Spinal cord (tissue), 10 donors: ENCODE results near the gene EIF2D. TPM values are rescaled to one million over a fixed set of nuclear protein-coding genes. Genes with fewer than 3 reads are reported as not detected.
"Not testable (repeated sequence)": the region's sequence is repeated elsewhere in the genome, so short reads cannot be mapped to it uniquely, and the experiment has no call there.

Experiments used
- DNase-seq, 6 donors: peaks; one replicate each; pipeline versions ENCODE4 v3.0.0 to v3.0.0-alpha.2; 2013 to 2015; ENCODE audit warnings: low spot score in 6 of 6, low read depth in 4 of 6
- H3K27ac ChIP-seq: one replicate; pipeline ENCODE4 v1.5.1; 2013; ENCODE audit warnings: low read depth, low read length, control low read depth
- H3K27me3 ChIP-seq: one replicate; pipeline ENCODE4 v1.6.1; 2013; ENCODE audit warnings: low read length; ENCODE audit not compliant: control insufficient read depth, insufficient read depth
- H3K36me3 ChIP-seq: one replicate; pipeline ENCODE4 v1.6.1; 2013; ENCODE audit warnings: low read length; ENCODE audit not compliant: control insufficient read depth, insufficient read depth
- H3K4me1 ChIP-seq: one replicate; pipeline ENCODE4 v1.6.1; 2013; ENCODE audit warnings: low read length; ENCODE audit not compliant: control insufficient read depth, insufficient read depth
- H3K4me3 ChIP-seq: one replicate; pipeline ENCODE4 v1.5.1; 2013; ENCODE audit warnings: low read depth, low read length, control low read depth
- H3K9me3 ChIP-seq: one replicate; pipeline ENCODE4 v1.6.1; 2013; ENCODE audit warnings: low read length; ENCODE audit not compliant: control insufficient read depth, insufficient read depth
- WGBS: methylation state at CpG from one replicate; pipeline ENCODE4 v1.1.5; 2013; ENCODE audit warnings: missing lambda C conversion rate; ENCODE audit not compliant: insufficient coverage; 5-methylcytosine and 5-hydroxymethylcytosine counted together
- polyA plus RNA-seq, 2 donors: library from polyadenylated mRNA; unstranded; fragments of 120-200 nt; gene quantifications; one replicate each; pipeline ENCODE4 v1.2.1, GENCODE V29; 2013; ENCODE audit not compliant: insufficient read length in 2 of 2
- total RNA-seq, 2 donors: library from RNA; depleted of rRNA in 1 of 2; stranded (reverse); fragments of 120-200 nt in 1 of 2; fragments of >200 nt in 1 of 2; gene quantifications; one replicate each; pipeline versions ENCODE4 v1.2.3 to v1.2.4, GENCODE V29; 2013 to 2014
- donor health status: healthy.

Gene EIF2D
- total and polyA plus RNA-seq, 4 donors: 24.6 to 58.0 (median 36.2) TPM

- H3K4me1 ChIP-seq: peaks cover 10% of the 10 kb centered on the region
- 96% methylated on average over 3 of the region's 5 CpGs for WGBS
- peaks cover 23% of the 10 kb centered on the region for H3K36me3 ChIP-seq
- H3K9me3 ChIP-seq: no peaks in the 10 kb centered on the region
- H3K27me3 ChIP-seq: no peaks in the 10 kb centered on the region
- H3K4me3 ChIP-seq: no peak overlapping the region
- H3K27ac ChIP-seq: no peak overlapping the region
- no peak for DNase-seq
Measured at GRCh38 chr1:206582537-206582936, 29.7 kb downstream of the EIF2D start.

- Histone ChIP-seq H3K36me3 (peaks cover 16% of the 10 kb centered on the region), H3K27ac (no peak overlapping the region), H3K9me3 (no peaks in the 10 kb centered on the region), H3K4me1 (peaks cover 10% of the 10 kb centered on the region), H3K4me3 (no peak overlapping the region), H3K27me3 (no peaks in the 10 kb centered on the region)
- WGBS: 81% methylated on average over 7 of the region's 10 CpGs
- DNase-seq: peak in 1 of 6 donors; percentile 33
Measured at GRCh38 chr1:206581571-206581981, 30.7 kb downstream of the EIF2D start.

- WGBS: 97% methylated on average over 3 of the region's 7 CpGs
- H3K4me3 ChIP-seq, H3K27ac ChIP-seq: not testable (repeated sequence)
Measured at GRCh38 chr1:206581114-206581497, 31.2 kb downstream of the EIF2D start.

GRCh38 chr1:206580438-206581113 is 31.7 kb downstream of the EIF2D start:
- H3K27me3 ChIP-seq: no peaks in the 10 kb centered on the region
- peaks cover 6% of the 10 kb centered on the region for H3K36me3 ChIP-seq
- peak overlapping the region; percentile 16 for H3K27ac ChIP-seq
- no peak overlapping the region for H3K4me3 ChIP-seq
- H3K4me1 ChIP-seq: peaks cover 14% of the 10 kb centered on the region
- WGBS: 80% methylated on average over 5 of the region's 8 CpGs
- no peak for DNase-seq
- H3K9me3 ChIP-seq: no peaks in the 10 kb centered on the region

More at GRCh38 chr1:206581114-206581497, 31.2 kb downstream of the EIF2D start:
- H3K36me3 ChIP-seq: peaks cover 11% of the 10 kb centered on the region
- not testable (repeated sequence) for H3K27me3 ChIP-seq, DNase-seq, H3K9me3 ChIP-seq
- peaks cover 10% of the 10 kb centered on the region for H3K4me1 ChIP-seq

GRCh38 chr1:206579747-206580437 is 32.4 kb downstream of the EIF2D start:
- 82% methylated on average over 6 of the region's 11 CpGs for WGBS
- DNase-seq: peak in 1 of 6 donors; percentile 24
- Histone ChIP-seq H3K36me3 (peaks cover 5% of the 10 kb centered on the region), H3K9me3 (no peaks in the 10 kb centered on the region), H3K4me1 (peaks cover 15% of the 10 kb centered on the region), H3K4me3 (no peak overlapping the region), H3K27ac (peak overlapping the region; percentile 16), H3K27me3 (no peaks in the 10 kb centered on the region)

GRCh38 chr1:206578978-206579374 is 33.3 kb downstream of the EIF2D start:
- WGBS: 68% methylated on average over 2 of the region's 4 CpGs
- no peaks in the 10 kb centered on the region for H3K9me3 ChIP-seq
- H3K27ac ChIP-seq: no peak overlapping the region
- H3K4me3 ChIP-seq: no peak overlapping the region
- DNase-seq: peak in 2 of 6 donors; percentile 26 to 46
- H3K36me3 ChIP-seq: peaks cover 4% of the 10 kb centered on the region
- H3K27me3 ChIP-seq: no peaks in the 10 kb centered on the region
- H3K4me1 ChIP-seq: peaks cover 15% of the 10 kb centered on the region

- DNase-seq: no peak
- H3K9me3 ChIP-seq: no peaks in the 10 kb centered on the region
- H3K4me3 ChIP-seq: no peak overlapping the region
- WGBS: 94% methylated on average over 9 of the region's 10 CpGs
- no peaks in the 10 kb centered on the region for H3K27me3 ChIP-seq
- peaks cover 2% of the 10 kb centered on the region for H3K36me3 ChIP-seq
- no peak overlapping the region for H3K27ac ChIP-seq
- peaks cover 15% of the 10 kb centered on the region for H3K4me1 ChIP-seq
Measured at GRCh38 chr1:206578068-206578977, 33.9 kb downstream of the EIF2D start.

GRCh38 chr1:206577626-206578025 is 34.6 kb downstream of the EIF2D start:
- Histone ChIP-seq H3K4me1 (peaks cover 15% of the 10 kb centered on the region), H3K36me3 (peaks cover 2% of the 10 kb centered on the region), H3K27ac (no peak overlapping the region), H3K4me3 (no peak overlapping the region), H3K9me3 (no peaks in the 10 kb centered on the region), H3K27me3 (no peaks in the 10 kb centered on the region)
- no CpG with 5 or more reads among the region's 4 CpGs for WGBS
- no peak for DNase-seq

GRCh38 chr1:206575894-206576737 is 36.1 kb downstream of the EIF2D start:
- no CpG with 5 or more reads among the region's 3 CpGs for WGBS
- Histone ChIP-seq H3K27ac (peak overlapping the region; percentile 57), H3K4me3 (no peak overlapping the region), H3K36me3 (peaks cover 2% of the 10 kb centered on the region), H3K27me3 (no peaks in the 10 kb centered on the region), H3K9me3 (no peaks in the 10 kb centered on the region), H3K4me1 (peaks cover 15% of the 10 kb centered on the region)
- peak in 1 of 6 donors; percentile 26 for DNase-seq
